LNCaP clone FGC (cell line): ENCODE results near the gene RANBP17.

ENCODE experiments used
- DNase-seq: peaks from one replicate; pipeline ENCODE4 v3.0.0-alpha.2; 2011; ENCODE audit warnings: low read depth
- H3K4me3 ChIP-seq: 2 replicates; pipeline ENCODE4 v1.5.1; 2011; ENCODE audit warnings: mild to moderate bottlenecking, low read depth, low read length, control low read depth
- TF ChIP-seq, protein P1 (sequence below): IDR thresholded peaks from 2 replicates; pipeline ENCODE4 v1.5.1; 2012; ENCODE audit warnings: mild to moderate bottlenecking; ENCODE audit not compliant: control insufficient read depth, insufficient read depth; ENCODE audit errors: extremely low read depth

RANBP17 gene

DNA sequence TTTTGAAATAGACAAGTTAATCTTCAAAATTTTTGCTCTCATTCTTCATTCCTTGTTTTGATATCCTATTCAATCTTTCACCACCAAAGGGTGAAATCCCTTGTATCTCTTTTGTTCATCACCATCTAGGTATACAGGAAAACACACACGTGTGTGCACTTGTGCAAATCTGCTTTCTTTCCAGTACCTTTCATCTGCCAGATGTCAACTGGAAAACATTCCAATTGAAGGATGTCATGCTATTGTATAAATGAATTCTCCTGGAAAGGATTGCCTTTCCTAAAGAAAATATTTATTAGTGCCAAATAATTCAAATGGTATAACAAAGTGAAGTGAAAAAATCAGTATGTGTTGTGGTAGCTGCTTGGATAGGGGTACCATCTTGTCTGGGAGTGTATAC is 123.7 kb downstream of the RANBP17 start:
- no peak for DNase-seq
- TF ChIP-seq, protein P1, sequence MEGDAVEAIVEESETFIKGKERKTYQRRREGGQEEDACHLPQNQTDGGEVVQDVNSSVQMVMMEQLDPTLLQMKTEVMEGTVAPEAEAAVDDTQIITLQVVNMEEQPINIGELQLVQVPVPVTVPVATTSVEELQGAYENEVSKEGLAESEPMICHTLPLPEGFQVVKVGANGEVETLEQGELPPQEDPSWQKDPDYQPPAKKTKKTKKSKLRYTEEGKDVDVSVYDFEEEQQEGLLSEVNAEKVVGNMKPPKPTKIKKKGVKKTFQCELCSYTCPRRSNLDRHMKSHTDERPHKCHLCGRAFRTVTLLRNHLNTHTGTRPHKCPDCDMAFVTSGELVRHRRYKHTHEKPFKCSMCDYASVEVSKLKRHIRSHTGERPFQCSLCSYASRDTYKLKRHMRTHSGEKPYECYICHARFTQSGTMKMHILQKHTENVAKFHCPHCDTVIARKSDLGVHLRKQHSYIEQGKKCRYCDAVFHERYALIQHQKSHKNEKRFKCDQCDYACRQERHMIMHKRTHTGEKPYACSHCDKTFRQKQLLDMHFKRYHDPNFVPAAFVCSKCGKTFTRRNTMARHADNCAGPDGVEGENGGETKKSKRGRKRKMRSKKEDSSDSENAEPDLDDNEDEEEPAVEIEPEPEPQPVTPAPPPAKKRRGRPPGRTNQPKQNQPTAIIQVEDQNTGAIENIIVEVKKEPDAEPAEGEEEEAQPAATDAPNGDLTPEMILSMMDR, result no peak
- no peak overlapping the region for H3K4me3 ChIP-seq

DNA sequence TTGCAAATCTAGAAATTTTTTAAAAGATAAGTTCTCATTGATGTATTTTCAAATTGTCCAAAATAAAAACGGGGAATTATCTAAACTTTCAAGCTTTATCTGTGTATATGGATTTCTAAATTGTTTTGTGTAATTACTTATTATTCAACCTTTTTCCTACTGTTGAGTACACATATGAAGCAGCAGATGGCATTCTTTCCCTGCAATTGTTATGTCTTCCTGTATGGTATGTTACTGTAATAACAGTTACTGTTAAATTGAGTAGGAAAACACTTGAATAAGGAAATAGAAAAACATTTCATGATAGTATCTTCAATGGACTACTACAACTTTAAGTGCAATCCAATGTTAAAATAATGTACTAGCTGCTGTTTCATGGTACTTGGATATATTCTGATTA is 124.8 kb downstream of the RANBP17 start:
- TF ChIP-seq, protein P1, result peak; percentile 59
- DNase-seq, result peak; percentile 19
- H3K4me3 ChIP-seq, result no peak overlapping the region

DNA sequence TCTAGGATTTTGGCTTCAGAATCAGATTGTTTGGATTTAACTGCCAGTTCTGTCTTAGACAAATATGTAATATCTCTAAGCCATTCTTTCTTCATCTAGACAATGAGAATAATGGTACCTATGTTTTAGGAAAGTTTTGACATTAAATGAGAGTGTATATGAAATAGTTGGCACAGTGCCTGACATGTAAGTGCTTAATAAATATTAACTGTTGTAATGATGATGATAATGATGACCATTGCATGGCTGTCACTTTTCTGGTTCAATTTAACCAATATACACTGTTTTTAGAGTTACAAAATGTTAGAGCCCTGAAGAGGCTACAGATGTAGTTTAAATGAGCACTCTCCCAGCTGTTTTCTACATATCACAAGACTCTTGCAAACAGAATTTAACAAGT is 131.7 kb downstream of the RANBP17 start:
- H3K4me3 ChIP-seq, result no peak overlapping the region
- no peak for DNase-seq
- TF ChIP-seq, protein P1, result no peak

DNA sequence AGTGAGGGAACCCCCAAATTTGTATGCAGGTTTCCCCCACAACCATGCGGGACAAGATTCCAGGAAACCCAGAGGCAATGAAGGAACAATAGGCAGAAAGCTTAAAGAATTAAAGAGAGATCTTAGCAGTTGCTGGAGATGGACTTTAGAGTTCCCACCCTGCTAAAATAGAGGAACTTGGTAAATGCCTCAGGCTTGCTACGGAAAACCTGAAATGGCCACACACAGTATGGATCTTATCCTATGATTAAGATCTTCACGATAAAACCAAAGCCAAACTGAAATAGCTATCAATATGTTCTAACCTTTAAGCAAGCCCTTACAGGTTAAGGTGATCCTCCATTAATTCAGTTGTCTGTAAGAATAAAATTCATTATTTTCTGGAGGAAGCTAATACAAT is 148.3 kb downstream of the RANBP17 start:
- DNase-seq, result no peak
- no peak overlapping the region for H3K4me3 ChIP-seq
- TF ChIP-seq, protein P1, result no peak

DNA sequence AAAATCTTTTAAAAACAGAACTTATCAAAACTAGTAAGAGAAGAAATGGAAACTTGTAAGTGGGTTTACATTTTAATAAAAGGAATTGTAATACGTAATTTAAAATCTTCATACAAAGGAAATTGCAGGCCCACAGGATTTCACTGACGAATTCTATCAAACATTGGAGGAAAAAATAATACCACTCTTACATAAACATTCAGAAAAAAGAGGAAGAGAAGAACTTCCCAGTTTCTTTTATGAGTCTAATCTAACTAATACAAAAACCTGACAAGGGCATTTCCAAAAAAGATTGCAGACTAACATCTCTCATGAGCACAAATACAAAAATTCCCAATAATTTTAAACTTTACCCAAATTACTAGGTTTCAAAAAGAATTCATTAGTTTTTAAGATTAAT is 149.0 kb downstream of the RANBP17 start:
- TF ChIP-seq, protein P1, result no peak
- H3K4me3 ChIP-seq, result no peak overlapping the region
- DNase-seq, result no peak

DNA sequence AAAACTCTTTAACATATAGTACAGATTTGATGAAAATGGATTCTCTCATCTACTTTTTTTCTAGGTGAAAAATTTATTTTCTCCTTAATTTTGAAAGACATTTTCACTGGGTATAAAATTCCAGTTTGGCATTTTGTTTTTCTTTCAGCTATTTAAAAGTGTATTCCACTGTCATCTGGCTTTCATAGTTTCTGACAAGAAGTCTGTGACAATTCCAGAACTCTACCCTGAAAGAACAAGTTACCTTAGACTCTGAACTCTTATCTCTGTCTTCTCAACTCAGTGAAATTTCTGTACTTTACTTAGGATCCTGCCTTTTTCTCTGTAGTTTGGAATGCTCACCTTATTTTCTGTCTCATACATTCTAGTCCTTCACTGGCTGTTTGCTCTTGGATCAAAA is 161.7 kb downstream of the RANBP17 start:
- no peak overlapping the region for H3K4me3 ChIP-seq
- TF ChIP-seq, protein P1, result no peak
- no peak for DNase-seq

DNA sequence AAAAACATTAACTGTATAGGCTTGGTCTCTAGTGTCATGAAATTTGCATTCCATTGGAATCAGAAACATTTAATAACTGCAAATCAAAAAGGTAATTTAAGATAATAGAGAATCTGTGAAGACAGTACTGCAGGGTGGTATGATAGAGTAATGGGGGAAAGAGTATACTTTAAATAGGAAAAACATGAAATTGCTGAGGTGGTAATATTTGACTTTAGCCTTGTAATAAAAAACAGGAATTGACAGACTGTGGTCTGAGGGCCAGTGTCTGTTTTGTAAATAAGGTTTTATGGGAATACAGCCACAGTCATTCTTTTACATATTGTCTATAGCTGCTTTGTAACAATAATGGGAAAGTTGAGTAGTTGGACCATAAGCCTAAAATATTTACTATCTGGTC is 162.3 kb downstream of the RANBP17 start:
- DNase-seq, result no peak
- no peak overlapping the region for H3K4me3 ChIP-seq
- TF ChIP-seq, protein P1, result no peak
